Measurements from ENCODE around the gene IGF2BP3.

Gene IGF2BP3

DNA sequence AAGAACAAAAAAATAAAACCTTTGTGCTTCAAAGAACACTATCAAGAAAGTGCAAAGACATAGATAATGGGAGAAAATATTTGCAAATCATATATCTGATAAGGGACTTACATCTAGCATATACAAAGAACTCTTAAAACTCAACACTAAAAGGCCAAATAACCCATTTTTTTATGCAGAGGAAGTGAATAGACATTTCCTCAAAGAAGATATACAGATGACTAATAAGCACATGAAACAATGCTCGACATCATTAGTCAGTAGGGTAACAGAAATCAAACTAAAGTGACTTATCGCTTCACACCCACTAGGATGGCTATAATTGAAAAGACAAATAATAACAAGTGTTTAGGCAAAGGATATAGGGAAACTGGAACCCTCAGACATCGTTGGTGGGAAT is 93.2 kb downstream of the IGF2BP3 start:
- no peak for DNase-seq (ENCODE audit: low spot score)

DNA sequence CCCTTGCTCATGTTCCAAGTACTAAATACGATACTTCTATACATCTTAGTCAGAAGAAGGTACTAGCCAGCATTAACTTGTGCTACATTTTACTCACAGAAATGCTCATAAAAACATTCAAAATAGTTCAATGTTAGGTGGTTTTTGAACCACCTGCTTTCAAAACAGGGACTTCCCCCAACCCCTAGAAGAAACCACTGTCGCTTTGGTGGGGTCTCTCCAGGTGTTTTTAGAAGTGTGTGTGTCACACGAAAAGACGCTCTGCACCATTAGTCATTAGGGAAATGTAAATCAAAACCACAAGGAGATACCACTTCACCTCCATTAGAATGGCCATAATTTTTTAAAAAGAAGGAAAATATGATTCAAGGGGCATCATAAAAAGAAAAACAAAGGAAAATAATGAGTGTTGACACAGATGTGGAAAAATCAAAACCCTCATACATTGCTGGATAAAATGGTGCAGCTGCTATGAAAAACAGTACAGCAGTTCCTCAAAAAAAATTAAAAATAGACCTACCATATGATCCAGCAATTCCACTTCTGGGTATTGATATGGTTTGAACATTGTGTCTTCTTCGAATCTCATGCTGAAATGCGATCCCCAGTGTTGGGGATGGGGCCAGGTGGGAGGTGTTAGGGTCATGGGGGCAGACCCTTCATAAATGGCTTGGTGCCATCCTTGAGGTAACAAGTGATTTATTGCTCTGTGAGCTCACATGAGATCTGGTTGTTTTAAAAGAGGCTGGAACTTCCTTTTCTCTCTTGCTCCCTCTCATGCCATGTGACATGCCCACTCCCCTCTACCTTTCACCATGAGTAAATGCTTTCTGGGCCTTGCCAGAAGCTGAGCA is 96.9 kb downstream of the IGF2BP3 start:
- DNase-seq (ENCODE audit: low spot score), result peak; percentile 47

DNA sequence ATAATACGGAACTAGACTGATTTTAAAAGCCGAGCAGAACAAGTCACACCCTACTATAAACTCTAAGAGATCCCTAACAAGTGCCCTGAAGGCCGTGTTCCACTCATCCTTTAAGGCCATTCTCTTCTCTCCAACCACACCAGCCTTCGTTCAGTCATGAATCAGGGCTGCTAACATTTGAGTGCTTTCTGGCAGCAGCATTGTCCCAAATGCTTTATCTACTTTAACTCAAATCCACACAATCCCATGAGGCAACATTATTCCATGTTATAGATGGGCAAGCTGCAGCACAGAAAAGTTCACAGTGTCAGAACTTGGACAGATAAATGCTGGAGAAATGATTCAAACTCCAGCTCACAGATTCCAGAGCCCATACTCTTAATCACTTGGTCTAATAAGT is 97.7 kb downstream of the IGF2BP3 start:
- no peak for DNase-seq (ENCODE audit: low spot score)

DNA sequence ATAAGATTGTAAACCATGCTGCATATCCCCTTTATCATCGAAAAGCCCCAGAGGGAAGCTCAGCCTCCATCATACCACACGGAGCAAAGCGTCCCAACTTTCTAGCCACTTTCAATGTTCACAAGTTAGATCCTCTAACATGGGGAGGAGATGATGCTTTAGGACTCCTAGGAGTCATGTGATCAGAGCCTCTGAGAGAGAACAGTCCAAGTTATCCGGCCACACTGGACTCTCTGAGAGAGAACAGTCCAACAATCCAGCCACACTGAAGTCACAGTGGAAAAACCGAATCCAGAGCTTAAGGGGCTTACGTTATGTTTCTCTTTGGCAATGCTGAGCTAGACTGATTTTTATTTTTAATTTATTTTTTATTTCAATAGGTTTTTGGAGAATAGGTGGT is 98.6 kb downstream of the IGF2BP3 start:
- DNase-seq (ENCODE audit: low spot score), result no peak

DNA sequence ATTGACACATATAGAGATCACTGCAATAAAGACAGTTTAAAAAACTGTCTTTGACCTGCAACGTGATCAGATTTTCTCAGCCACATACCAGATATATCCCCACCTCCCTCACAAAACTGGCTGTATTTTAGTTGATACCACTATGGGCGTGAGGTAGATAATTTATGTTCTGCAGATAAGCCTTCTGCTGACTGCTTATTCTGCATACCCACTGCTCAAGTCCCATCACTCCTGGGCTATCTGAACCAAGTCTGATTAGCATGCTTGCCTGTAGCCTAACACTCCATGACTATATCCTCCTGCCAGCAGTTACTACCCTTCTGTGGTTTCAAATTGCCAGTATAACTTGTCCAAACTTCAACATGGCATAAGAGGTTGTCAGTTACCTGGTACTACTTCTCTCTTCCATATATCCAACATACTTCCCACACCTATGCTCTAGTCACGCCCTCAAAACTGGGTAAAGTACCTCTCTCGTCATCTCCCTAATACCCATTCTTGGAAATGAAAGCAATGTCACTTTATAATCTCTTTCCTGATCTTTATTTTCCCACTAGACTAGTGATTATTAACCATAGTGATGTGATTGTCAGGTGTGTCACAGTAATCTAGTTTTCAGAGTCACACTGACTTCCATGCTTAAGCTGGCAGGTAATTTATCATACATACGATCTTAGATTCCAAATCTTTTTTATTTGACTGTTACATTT is 100.4 kb downstream of the IGF2BP3 start:
- DNase-seq (ENCODE audit: low spot score), result no peak

DNA sequence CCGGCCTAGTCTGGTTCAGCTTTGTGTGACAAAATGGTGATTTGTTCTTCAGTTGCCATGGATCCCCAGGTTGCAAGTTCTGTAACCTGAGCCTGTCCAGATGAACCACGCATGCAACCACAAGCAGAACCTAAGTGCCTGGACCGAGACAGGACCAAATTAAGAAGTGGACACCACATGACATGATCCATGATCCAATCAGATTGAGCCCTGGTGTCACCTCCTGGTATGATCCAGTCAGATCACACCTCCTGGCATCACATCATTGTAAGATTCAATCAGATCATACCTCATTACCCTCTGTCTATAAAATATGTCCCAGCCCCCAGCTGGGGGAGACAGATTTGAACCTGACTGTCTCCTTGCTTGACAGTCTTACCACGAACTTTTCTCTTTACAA is 101.2 kb downstream of the IGF2BP3 start:
- no peak for DNase-seq (ENCODE audit: low spot score)

DNA sequence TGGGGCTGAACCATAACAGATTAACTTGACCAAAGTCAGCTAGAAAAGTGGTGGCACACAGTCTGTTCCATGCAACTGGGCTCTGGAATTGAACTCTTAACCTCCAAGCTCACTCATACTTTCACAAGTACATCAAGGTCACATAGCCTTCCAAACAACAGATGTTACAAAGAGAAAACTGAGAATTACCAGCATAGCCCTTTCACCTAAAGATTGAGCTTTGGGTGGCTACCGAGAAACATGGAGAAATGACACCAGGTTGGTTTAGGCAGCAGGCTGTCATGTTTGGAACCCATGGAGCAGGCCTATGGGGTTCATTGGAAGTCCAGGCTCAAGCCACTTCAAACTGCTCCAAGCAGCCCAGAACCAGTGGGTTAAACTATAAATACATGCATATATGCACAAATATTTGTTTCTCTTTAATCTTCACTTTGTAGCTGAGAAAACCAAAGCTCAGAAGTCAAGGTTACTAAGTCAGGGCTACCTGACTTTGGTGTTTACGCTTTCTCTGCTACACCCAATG is 112.1 kb downstream of the IGF2BP3 start:
- no peak for DNase-seq (ENCODE audit: low spot score)

DNA sequence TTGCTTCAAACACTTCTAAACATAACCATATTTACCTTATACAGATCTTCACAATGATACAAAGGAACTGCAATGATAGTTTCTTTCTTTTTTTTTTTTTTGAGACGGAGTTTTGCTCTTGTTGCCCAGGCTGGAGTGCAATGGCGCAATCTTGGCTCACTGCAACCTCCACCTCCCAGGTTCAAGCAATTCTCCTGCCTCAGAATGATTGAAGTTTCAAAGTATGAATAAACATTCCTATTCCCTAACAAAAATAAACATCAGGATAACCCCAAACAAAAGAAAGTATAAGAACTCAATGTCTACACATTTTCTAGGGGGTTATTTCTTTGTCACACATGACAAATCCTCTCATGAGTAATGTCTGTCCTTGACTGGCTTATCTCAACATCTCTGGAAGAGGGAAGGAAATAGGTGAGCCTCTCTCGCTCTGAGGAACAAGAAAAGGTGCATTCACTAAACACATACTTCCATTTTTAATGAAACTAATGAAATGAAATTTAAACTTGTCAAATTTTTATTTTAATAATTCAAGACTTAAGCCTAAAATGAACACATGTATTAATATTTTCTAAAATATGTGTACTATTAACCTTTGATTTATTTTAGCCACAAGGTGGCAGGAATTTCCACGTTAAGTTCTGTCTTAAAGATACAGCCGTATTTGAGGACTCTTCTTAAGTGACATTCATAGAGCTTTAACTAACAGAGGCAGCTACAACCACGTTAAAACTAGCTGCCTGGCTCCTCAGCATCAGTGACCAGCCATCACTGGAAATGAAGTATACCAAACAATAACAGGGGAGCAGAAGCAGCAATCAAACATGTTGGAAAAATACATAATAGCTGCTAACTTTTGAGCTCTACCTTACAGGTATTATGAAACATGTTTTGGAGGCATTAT is 112.8 kb downstream of the IGF2BP3 start:
- DNase-seq (ENCODE audit: low spot score), result peak; percentile 9

DNA sequence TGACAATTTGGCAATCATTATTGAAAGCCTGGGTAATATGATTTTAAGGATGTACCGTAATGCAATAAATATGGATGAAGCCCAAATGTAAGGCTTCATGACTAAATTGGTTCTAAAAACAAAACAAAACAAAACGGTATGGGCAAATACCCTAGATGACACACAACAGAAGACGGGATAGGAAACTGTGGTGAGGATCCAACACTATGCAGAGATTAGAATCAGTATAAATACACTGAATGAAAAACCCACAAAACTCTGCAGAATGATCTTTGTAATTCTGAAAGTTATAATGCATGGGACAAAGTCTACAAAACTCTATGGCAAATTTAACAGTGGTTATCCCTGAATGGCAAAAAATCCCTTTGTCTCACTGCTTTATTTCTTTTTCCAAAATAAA is 113.6 kb downstream of the IGF2BP3 start:
- peak; percentile 4 for DNase-seq (ENCODE audit: low spot score)

DNA sequence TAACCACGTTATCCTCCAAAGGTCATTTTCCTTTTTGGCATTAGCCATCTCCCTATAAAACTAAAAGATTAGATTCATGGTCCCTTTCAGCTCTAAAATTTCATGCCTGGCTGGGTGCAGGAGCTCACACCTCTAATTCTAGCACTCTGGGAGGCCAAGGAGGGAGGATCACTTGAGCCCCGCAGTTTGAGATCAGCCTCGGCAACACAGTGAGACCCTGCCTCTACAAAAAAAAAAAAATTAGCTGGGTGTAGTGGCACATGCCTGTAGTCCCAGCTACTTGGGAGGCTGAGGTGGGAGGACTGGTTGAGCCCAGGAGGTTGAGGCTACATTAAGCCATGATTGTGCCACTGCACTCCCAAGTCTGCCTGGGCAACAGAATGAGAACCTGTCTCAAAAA is 114.1 kb downstream of the IGF2BP3 start:
- no peak for DNase-seq (ENCODE audit: low spot score)

DNA sequence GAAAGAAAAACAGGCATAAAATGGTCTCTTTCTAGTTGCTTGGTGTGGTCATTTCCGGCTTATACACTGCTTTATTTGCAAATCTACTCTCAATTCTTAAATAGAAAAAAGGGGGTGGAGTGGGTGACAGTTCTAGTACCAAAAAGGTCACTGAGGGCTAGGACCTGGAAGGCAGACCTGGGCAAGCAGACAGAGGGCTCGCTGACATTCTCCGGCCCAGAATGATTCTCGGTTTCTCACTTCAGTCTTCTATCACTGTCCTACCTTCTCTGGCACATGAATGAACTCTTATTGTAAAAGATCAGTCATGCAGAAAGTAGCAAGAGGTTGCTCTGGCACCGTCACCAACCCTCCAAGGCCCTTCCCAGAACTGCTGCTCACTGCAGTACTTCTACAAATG is 117.1 kb downstream of the IGF2BP3 start:
- DNase-seq (ENCODE audit: low spot score), result no peak

DNA sequence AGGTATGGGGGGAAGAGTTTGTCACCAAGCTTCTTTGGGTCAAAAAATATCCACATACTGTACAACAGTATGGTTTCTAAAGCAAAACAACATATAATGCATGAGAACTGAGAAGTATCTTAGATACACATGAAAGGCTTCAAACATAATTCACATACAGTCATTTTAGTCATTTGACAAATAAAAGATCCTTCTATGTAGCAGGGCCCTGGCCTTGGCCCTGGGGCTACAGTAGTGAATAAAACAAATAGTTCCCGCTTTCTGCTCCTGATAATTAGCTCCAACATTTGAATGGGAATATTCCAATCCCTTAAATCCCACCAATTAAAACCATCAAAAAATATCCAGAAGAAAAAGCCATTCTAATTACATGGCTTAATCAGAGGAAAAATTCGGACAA is 119.8 kb downstream of the IGF2BP3 start:
- no peak for DNase-seq (ENCODE audit: low spot score)

DNA sequence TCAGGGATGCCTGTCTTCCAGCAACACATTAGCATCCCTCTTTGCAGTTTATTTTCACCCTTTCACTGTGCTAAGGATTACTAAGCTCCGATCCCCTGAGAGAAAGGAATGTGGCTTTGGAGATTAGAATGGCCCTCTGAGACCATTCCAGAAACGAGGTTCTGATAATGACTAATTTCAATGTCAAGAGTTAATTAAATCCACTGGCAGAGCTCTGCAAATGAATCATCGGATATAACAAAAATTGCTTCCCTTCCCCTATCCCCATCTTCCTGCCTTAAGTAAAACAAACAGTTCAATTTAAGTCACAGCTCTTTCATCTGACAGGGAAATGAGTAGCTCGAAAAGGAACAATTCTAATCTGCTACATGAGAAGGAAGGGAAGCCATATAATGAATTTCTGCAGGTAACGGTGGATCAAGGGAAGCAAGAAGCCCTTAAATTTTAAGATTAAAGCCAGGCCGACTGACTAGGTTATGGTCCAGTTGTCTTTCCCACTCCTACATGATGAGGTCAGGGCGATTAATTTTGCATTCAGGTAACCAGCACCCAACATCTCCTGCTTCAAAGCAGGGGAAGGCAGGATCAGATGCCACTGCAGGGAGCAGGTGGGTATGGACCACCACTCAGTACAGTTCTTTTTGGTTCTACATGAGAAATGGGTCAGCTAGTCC is 120.7 kb downstream of the IGF2BP3 start:
- no peak for DNase-seq (ENCODE audit: low spot score)

DNA sequence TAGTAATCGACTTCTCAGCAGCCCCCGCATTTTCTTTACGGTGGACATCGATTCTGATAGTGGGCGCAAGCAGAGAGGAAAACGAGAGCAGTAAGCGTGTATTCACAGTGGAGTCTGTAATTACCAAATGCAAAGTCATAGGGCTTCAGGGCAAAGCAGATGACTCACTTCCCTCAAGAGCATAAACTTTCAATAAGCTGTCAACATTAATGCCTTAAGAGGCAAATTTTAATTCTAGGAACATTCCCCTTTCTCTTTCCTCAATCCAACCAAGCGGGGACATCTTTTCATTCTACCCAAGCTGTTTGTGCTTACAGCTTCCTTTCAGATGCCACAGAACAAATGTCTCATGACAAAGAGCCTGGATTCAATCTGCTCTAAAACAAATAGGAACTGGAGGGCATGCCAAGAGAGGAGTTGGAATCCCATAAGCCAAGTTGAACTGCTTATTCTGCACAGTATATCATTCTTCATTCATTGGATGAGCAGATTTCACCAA is 122.6 kb downstream of the IGF2BP3 start:
- no peak for DNase-seq (ENCODE audit: low spot score)

DNA sequence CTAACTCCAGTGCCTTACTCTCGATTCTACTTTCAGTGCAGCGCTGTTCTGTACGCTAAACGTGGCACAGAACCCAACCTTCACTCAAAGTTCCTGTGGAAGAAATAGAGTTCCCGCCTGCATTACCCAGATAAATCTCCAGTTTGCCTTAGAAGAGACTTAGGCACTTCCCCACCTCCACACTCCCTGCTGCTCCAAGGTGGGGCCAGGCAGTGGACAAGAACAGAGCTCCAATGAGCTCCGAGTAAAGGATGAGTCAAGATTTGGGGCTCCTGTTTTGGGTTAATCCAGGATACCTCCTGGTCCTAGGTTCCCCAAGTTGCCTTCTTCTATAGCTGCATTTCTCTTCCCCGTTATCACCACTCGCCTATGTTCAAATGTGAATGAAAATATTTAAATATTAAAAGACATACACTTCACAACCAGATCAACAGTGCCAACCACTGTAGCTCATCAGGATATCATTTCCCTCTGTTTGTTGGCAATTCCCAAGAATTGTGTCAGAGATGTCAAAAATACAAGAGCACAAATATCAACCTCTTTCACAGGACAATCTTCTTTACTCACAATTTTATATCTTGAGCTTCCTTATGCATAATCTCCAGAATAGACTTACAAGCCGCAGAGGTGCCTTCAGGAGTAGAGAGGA is 123.1 kb downstream of the IGF2BP3 start:
- no peak for DNase-seq (ENCODE audit: low spot score)

DNA sequence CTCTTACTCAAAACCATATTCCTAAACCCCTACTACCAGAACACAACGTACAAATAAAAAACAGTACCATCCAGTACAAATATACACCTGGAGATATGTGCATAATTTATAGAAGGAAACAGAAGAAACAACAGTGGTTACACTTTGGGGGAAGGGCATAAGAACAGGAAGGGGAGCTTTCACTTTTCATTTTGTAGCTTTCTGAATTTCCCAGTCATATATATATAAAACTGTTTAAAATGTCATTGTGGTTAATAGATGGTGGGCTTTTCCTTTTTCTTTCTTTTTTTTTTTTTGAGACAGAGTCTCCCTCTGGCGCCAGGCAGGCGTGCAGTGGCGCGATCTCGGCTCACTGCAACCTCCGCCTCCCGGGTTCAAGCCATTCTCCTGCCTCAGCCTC is 124.0 kb downstream of the IGF2BP3 start:
- DNase-seq (ENCODE audit: low spot score), result peak; percentile 13

DNA sequence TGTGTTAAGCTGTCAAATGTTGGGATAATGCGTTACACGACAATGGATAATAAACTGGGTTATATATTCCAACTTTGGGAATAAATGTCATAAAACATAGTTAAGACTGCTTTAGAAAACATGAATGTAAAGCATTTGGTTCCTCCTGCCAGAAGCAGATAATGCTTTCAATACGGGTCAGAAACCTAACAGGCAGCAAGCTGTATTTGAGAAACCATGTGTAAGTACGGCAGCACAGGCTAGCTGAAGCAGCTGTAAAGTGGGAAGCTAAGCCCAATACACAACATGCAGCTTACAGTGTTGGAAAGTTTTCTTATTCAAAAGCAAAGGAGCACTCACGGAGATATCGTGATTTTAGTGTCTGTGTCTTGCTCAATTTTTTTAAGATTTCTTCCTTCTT is 124.7 kb downstream of the IGF2BP3 start:
- no peak for DNase-seq (ENCODE audit: low spot score)

DNA sequence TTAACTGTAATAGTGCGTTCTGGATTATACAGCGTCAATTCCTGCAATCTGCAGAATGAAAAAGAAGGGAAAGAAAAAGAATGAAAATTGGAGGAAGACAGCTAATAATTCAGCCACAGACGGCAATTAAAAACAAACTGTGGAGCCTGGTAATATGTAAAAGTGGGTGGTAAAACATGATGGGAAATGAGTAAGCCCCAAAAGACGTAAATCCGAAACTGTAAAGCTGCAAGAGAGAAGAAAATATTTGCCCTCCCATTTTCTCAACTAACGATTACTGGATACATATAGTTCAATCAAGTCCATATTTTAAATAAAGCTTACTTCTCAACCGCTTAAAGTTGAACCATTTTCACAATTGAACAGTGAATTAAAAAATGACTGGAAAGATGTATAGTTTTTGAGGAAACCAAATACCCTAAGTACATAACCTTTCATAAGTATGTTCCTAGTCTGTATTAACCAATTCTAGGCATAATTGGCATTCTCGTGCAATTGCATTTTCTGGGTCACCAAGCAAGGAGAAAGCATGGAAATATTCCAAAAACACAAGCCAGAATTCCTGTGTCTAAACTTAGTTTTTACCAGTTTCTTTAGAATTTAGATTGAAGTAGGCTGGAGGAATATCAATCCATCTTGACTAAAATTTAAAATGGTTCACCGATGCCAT is 126.3 kb downstream of the IGF2BP3 start:
- DNase-seq (ENCODE audit: low spot score), result no peak

DNA sequence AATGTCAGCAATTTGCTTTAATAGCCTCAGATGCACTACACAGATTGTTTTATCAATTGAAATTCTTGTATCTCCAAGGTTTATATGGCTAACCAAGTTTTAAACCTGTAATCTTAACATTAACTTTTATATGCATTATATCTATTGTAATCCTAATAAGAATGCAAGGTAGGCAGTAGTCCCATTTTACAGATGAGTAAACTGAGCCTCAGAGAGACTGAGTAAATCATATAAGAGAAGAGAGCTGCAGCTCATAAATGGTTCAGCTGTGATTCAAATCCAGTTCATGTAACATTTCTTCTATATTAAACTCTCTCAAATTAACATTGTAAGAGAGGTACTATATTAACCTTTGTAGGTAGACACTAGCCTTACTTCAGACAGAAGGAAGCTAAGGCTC is 127.2 kb downstream of the IGF2BP3 start:
- no peak for DNase-seq (ENCODE audit: low spot score)

DNA sequence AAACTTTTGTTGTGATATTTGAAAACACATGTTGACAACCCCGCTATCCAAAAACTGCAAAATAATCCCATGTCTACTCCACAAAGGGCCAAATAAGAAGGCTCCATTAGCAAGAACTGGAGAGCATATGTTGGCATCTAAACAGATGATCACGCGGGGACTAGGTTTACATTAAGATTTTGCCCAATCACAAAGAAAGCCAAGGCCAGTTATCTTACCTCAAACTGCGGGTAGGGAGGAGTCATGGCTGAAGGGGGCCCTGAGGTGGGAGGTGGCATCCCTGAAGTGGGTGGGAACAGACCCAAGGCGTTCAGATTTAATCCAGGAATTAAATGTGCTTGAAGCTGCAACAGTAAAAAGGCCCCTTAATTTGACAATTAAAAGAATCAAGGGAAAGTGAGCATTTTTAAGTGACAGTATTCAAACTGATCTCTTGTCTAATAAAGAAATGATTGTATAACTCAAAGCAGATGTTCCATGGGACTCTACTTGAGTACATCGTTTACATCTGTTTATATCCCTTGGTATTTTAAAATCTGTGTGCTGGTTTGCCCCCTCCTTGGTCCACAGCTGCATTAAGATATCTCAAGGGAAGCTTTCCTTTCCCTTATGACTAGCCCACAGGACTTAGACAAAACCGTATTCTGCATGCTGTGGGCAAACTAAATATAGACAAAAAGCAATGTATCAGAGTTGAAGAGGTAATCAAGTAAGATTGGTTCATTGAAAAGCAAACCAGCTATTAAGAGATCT is 128.3 kb downstream of the IGF2BP3 start:
- no peak for DNase-seq (ENCODE audit: low spot score)

All from CD4-positive, alpha-beta T cell treated with Interleukin-15 for 4 hours (primary cell).